ENCODE measurements around the gene SH3RF3. TPM values are rescaled to one million over a fixed set of nuclear protein-coding genes. Genes with fewer than 3 reads are reported as not detected.

Gene SH3RF3
- total RNA-seq, 2 donors from 2014 or later, result 1.5 to 1.8 TPM

DNA sequence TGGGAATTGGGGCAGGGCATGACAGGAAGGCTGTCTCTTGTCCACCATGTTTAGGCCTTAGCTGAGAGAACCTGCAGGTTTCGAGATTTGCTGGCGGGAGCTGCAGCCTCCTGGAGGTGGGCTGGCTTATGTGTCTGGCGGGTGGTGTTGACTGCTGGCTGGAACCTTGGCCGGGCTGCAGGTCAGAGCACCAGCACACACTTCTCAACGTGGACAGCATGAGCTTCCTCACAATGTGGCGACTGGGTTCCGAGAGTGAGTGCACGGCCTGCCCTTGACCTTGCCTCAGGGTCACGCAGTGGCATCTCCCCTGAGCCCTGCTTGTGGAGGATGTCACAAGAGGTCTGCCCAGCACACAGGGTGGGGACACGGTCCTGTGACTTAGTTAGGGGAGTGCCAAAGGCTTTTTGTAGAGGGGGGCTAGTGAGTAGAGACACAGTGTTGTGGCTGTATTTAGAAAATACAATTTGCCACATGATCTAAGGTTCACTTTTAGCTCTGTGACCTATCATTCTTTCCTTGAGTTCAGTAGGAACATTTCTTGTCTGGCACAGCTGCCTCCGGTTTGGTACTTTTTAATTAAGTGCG, 350.0 kb downstream of the SH3RF3 start:
- no peaks in the 10 kb centered on the region for H3K9me3 Mint-ChIP-seq

DNA sequence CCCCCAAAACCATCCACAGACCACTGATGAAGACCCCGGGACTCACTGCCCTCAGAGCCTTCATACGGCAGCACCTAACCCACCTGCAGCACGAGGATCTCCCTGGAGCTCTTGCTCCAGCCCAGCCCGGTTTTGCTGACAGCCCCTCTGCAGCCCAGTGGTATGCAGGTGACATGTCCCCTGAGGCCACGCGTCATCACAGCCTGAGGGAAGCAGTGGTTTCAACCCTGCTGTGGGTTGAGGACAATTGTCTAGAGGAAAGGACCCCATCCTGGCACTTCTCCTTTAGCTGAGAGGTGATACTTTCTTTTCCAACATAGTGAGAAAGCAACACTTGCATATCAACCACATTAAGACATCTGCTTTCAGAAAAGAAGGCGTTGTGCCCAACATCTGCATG, 350.8 kb downstream of the SH3RF3 start:
- Mint-ChIP-seq H3K4me3 (no peak overlapping the region), H3K4me1 (peaks cover 5% of the 10 kb centered on the region), H3K27ac (no peak overlapping the region), H3K9me3 (no peaks in the 10 kb centered on the region), H3K27me3 (ENCODE audit: insufficient read depth) (no peaks in the 10 kb centered on the region), H3K36me3 (ENCODE audit: low read depth) (no peaks in the 10 kb centered on the region)
- Histone ChIP-seq H3K27me3 (ENCODE audit: control insufficient read depth, insufficient read depth, low read length, poor library complexity, severe bottlenecking) (no peaks in the 10 kb centered on the region), H3K36me3 (ENCODE audit: control insufficient read depth, insufficient read depth, low read length) (no peaks in the 10 kb centered on the region), H3K4me1 (ENCODE audit: control insufficient read depth, insufficient read depth, low read length) (no peaks in the 10 kb centered on the region), H3K4me3 (ENCODE audit: low read length) (no peak overlapping the region), H3K9me3 (ENCODE audit: control insufficient read depth, low read length) (no peaks in the 10 kb centered on the region), H3K9ac (ENCODE audit: extremely low read depth, low read length, poor library complexity, severe bottlenecking) (no peak overlapping the region), H3K27ac (ENCODE audit: low read depth, low read length) (no peak overlapping the region)
- 88 to 92% methylated on average over 4 to 7 of the region's 7 CpGs for WGBS, 2 experiments (ENCODE audit: insufficient coverage in 1 of 2, insufficient read length in 1 of 2)
- TF ChIP-seq CTCF (conservative IDR thresholded peaks at IDR 0.05), result no peak
- DNase-seq, result no peak

More for the DNA sequence above, 350.0 kb downstream of the SH3RF3 start:
- no peak for DNase-seq
- H3K4me3 ChIP-seq (ENCODE audit: low read length), result no peak overlapping the region
- H3K4me1 Mint-ChIP-seq, result no peaks in the 10 kb centered on the region
- no peaks in the 10 kb centered on the region for H3K9me3 ChIP-seq (ENCODE audit: control insufficient read depth, low read length)
- no peak overlapping the region for H3K27ac Mint-ChIP-seq
- H3K4me3 Mint-ChIP-seq, result no peak overlapping the region
- H3K36me3 ChIP-seq (ENCODE audit: control insufficient read depth, insufficient read depth, low read length), result no peaks in the 10 kb centered on the region
- no peaks in the 10 kb centered on the region for H3K36me3 Mint-ChIP-seq (ENCODE audit: low read depth)
- WGBS, 2 experiments (ENCODE audit: insufficient coverage in 1 of 2, insufficient read length in 1 of 2), result 93 to 100% methylated on average over 5 to 12 of the region's 12 CpGs
- H3K9ac ChIP-seq (ENCODE audit: extremely low read depth, low read length, poor library complexity, severe bottlenecking), result no peak overlapping the region
- no peaks in the 10 kb centered on the region for H3K27me3 Mint-ChIP-seq (ENCODE audit: insufficient read depth)
- H3K4me1 ChIP-seq (ENCODE audit: control insufficient read depth, insufficient read depth, low read length), result no peaks in the 10 kb centered on the region
- TF ChIP-seq CTCF (conservative IDR thresholded peaks at IDR 0.05), result no peak
- no peak overlapping the region for H3K27ac ChIP-seq (ENCODE audit: low read depth, low read length)
- H3K27me3 ChIP-seq (ENCODE audit: control insufficient read depth, insufficient read depth, low read length, poor library complexity, severe bottlenecking), result no peaks in the 10 kb centered on the region

GRCh38 chr2:109480486-109481195, 351.6 kb downstream of the SH3RF3 start:
- H3K36me3 Mint-ChIP-seq (ENCODE audit: low read depth), result no peaks in the 10 kb centered on the region
- TF ChIP-seq CTCF (conservative IDR thresholded peaks at IDR 0.05), result no peak
- H3K27ac Mint-ChIP-seq, result no peak overlapping the region
- 87 to 100% methylated on average over 7 to 9 of the region's 10 CpGs for WGBS, 2 experiments (ENCODE audit: insufficient coverage in 1 of 2, insufficient read length in 1 of 2)
- Histone ChIP-seq H3K9me3 (ENCODE audit: control insufficient read depth, low read length) (no peaks in the 10 kb centered on the region), H3K9ac (ENCODE audit: extremely low read depth, low read length, poor library complexity, severe bottlenecking) (no peak overlapping the region), H3K27me3 (ENCODE audit: control insufficient read depth, insufficient read depth, low read length, poor library complexity, severe bottlenecking) (peaks cover under 1% of the 10 kb centered on the region), H3K36me3 (ENCODE audit: control insufficient read depth, insufficient read depth, low read length) (no peaks in the 10 kb centered on the region), H3K4me3 (ENCODE audit: low read length) (no peak overlapping the region), H3K27ac (ENCODE audit: low read depth, low read length) (no peak overlapping the region), H3K4me1 (ENCODE audit: control insufficient read depth, insufficient read depth, low read length) (no peaks in the 10 kb centered on the region)
- no peak overlapping the region for H3K4me3 Mint-ChIP-seq
- H3K4me1 Mint-ChIP-seq, result peaks cover 5% of the 10 kb centered on the region
- DNase-seq, result no peak
- H3K9me3 Mint-ChIP-seq, result no peaks in the 10 kb centered on the region
- H3K27me3 Mint-ChIP-seq (ENCODE audit: insufficient read depth), result peaks cover 1% of the 10 kb centered on the region
